ENCODE results near the gene HSPB6.

DNA sequence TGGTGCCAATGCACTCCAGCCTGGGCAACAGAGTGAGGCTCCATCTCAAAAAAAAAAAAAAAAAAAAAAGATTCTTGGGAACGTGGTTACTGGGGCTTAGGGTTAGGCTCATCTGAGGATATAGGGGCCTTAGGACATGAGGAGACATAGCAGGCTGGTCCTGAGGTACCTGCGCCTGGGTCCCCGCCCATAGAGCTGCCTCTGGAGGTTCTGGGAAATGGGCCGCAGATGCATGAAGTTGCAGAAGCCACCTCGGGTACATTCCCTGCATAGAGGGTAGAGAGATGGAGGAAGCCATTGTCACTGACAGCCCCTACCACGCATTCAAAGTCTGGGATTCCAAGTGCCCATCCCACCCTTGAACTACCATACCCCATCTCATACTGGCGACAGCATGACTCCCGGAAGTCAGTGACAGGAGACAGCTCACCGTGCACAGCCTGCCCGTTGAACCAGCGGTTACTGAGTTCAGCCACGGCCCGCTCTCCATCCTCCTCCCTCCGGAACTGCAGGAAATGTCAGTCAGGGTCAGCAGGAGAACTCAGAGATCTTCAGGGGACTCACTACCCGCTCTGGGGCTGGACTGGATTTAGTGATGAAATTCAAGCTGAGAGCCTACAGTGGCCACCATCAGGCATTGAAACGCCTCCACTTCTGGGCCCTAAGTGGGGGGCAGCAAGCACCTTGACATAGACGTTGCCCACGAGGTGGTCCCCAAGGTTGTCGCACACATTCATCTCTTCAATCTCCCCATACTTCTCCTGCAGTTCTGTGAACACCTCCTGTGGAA, 13.0 kb downstream of the HSPB6 start:
- TF ChIP-seq, protein P1, sequence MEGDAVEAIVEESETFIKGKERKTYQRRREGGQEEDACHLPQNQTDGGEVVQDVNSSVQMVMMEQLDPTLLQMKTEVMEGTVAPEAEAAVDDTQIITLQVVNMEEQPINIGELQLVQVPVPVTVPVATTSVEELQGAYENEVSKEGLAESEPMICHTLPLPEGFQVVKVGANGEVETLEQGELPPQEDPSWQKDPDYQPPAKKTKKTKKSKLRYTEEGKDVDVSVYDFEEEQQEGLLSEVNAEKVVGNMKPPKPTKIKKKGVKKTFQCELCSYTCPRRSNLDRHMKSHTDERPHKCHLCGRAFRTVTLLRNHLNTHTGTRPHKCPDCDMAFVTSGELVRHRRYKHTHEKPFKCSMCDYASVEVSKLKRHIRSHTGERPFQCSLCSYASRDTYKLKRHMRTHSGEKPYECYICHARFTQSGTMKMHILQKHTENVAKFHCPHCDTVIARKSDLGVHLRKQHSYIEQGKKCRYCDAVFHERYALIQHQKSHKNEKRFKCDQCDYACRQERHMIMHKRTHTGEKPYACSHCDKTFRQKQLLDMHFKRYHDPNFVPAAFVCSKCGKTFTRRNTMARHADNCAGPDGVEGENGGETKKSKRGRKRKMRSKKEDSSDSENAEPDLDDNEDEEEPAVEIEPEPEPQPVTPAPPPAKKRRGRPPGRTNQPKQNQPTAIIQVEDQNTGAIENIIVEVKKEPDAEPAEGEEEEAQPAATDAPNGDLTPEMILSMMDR (conservative IDR thresholded peaks at IDR 0.05) = no peak
- TF ChIP-seq EZH2 (IDR thresholded peaks at IDR 0.05; ENCODE audit: low read depth) = no peak
